Mesenchymal stem cell (in vitro differentiated cells and primary cell): ENCODE results near the gene MMP25.
"Not testable (repeated sequence)": the region's sequence is repeated elsewhere in the genome, so short reads cannot be mapped to it uniquely, and the experiment has no call there.

ENCODE experiments used
- DNase-seq: peaks from one replicate; pipeline ENCODE4 v3.0.0-alpha.2; 2013
- H2AFZ ChIP-seq: one replicate; pipeline ENCODE4 v1.6.1; 2013; ENCODE audit warnings: low read depth, mild to moderate bottlenecking, control low read depth, inconsistent platforms, low read length, moderate library complexity
- H2AK5ac ChIP-seq: 2 replicates; pipeline ENCODE4 v1.6.1; 2013; ENCODE audit warnings: low read length, moderate library complexity, mild to moderate bottlenecking, inconsistent platforms; ENCODE audit not compliant: severe bottlenecking
- H2BK120ac ChIP-seq: one replicate; pipeline ENCODE4 v1.6.1; 2013; ENCODE audit warnings: low read depth, mild to moderate bottlenecking, inconsistent platforms, low read length, moderate library complexity
- H2BK12ac ChIP-seq, 2 experiments: one replicate each; pipeline ENCODE4 v1.6.1; 2013; ENCODE audit warnings: inconsistent platforms in 2 of 2, low read length in 2 of 2, mild to moderate bottlenecking in 2 of 2, moderate library complexity in 2 of 2, control low read depth in 1 of 2
- H2BK15ac ChIP-seq: one replicate; pipeline ENCODE4 v1.6.1; 2013; ENCODE audit warnings: mild to moderate bottlenecking, low read depth, inconsistent platforms; ENCODE audit not compliant: poor library complexity, severe bottlenecking
- H2BK5ac ChIP-seq: 2 replicates; pipeline ENCODE4 v1.6.1; 2013; ENCODE audit warnings: low read depth, mild to moderate bottlenecking, low read length, control low read depth, inconsistent platforms; ENCODE audit not compliant: poor library complexity, severe bottlenecking
- H3K14ac ChIP-seq, 2 experiments: one replicate each; pipeline ENCODE4 v1.6.1; 2013; ENCODE audit warnings: inconsistent platforms in 2 of 2, low read length in 2 of 2, control low read depth in 1 of 2, mild to moderate bottlenecking in 1 of 2, moderate library complexity in 1 of 2
- H3K18ac ChIP-seq, 2 experiments: one replicate each; pipeline ENCODE4 v1.6.1; 2013; ENCODE audit warnings: inconsistent platforms in 2 of 2, low read length in 2 of 2, control low read depth in 1 of 2, low read depth in 1 of 2, mild to moderate bottlenecking in 1 of 2
- H3K23ac ChIP-seq, 2 experiments: one replicate each; pipeline ENCODE4 v1.6.1; 2013; ENCODE audit warnings: inconsistent platforms in 2 of 2, low read length in 2 of 2, mild to moderate bottlenecking in 2 of 2, moderate library complexity in 2 of 2, control low read depth in 1 of 2
- H3K27ac ChIP-seq: 2 replicates; pipeline ENCODE4 v1.5.1; 2013; ENCODE audit warnings: mild to moderate bottlenecking, moderate library complexity, low read length, control low read depth, inconsistent platforms; ENCODE audit not compliant: poor library complexity, severe bottlenecking
- H3K27me3 ChIP-seq, 2 experiments: 2 replicates each; pipeline versions ENCODE4 v1.6.1 to v1.7.0; 2013; ENCODE audit warnings: low read length in 2 of 2, mild to moderate bottlenecking in 2 of 2, moderate library complexity in 2 of 2, control low read depth in 1 of 2, inconsistent platforms in 1 of 2; ENCODE audit not compliant: control insufficient read depth in 1 of 2, insufficient read depth in 1 of 2
- H3K36me3 ChIP-seq, 2 experiments: 2 replicates each; pipeline versions ENCODE4 v1.6.1 to v1.7.0; 2013; ENCODE audit warnings: low read length in 2 of 2, control low read depth in 1 of 2, inconsistent platforms in 1 of 2, low read depth in 1 of 2, mild to moderate bottlenecking in 1 of 2; ENCODE audit not compliant: insufficient read depth in 2 of 2, control insufficient read depth in 1 of 2
- H3K4ac ChIP-seq, 2 experiments: one replicate each; pipeline ENCODE4 v1.6.1; 2013; ENCODE audit warnings: inconsistent platforms in 2 of 2, low read length in 2 of 2, mild to moderate bottlenecking in 2 of 2, moderate library complexity in 2 of 2, control low read depth in 1 of 2, low read depth in 1 of 2
- H3K4me1 ChIP-seq: 2 replicates; pipeline ENCODE4 v1.6.1; 2013; ENCODE audit warnings: low read depth, low read length, control low read depth; ENCODE audit not compliant: control insufficient read depth, insufficient read depth
- H3K4me2 ChIP-seq: 2 replicates; pipeline ENCODE4 v1.6.1; 2013; ENCODE audit warnings: low read length, mild to moderate bottlenecking, inconsistent platforms; ENCODE audit not compliant: poor library complexity, severe bottlenecking
- H3K4me3 ChIP-seq, 2 experiments: 2 replicates each; pipeline versions ENCODE4 v1.5.1 to v1.7.0; 2013; ENCODE audit warnings: low read length in 2 of 2, mild to moderate bottlenecking in 2 of 2, control low read depth in 1 of 2, low read depth in 1 of 2; ENCODE audit not compliant: insufficient read depth in 1 of 2
- H3K79me1 ChIP-seq: replicated peaks from 2 replicates; pipeline ENCODE4 v1.6.1; 2013; ENCODE audit warnings: mild to moderate bottlenecking, control low read depth, low read length, inconsistent platforms; ENCODE audit not compliant: poor library complexity, severe bottlenecking
- H3K9ac ChIP-seq: 2 replicates; pipeline ENCODE4 v1.7.0; 2013; ENCODE audit warnings: mild to moderate bottlenecking, low read length, moderate library complexity
- H3K9me3 ChIP-seq: 2 replicates; pipeline ENCODE4 v1.7.0; 2013; ENCODE audit warnings: mild to moderate bottlenecking, low read length; ENCODE audit not compliant: control insufficient read depth
- H4K8ac ChIP-seq: one replicate; pipeline ENCODE4 v1.6.1; 2013; ENCODE audit warnings: inconsistent platforms, mild to moderate bottlenecking, low read length, moderate library complexity
- H4K91ac ChIP-seq: one replicate; pipeline ENCODE4 v1.6.1; 2013; ENCODE audit warnings: mild to moderate bottlenecking, low read length, inconsistent platforms
- WGBS: methylation state at CpG from one replicate; pipeline ENCODE4 v1.1.7; 2013; ENCODE audit warnings: mixed read lengths; 5-methylcytosine and 5-hydroxymethylcytosine counted together

MMP25 gene

DNA sequence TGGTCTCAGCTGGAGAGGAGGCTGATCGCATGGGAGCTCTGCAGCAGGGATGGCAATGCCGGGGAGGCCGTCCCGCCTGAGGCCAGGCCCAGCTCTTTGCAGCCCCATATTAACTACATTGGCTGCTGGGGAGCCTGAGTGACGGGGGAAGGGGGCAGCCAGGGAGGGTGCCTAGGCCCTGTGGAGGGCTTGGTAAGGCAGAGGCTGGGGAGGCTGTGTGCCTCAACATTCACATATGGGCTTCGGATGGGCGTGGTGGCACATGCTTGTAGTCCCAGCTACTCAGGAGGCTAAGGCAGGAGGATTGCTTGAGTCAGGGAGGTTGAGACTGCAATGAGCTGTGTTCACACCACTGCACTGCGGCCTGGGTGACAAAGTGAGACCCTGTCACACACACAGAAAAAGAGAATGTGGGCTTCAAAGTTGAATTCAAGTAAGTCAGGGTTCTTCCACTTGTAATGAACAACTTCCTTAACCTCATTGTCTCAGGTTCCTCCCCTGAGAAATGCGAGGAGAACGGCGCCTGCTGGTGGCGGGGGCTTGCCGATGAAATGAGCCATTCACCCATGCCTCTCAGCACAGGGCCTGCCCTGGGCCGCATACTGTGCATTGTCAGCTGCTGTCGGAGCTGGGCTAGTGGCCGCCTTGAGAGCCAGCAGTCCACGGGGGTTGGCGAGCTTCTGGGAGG, 26.4 kb downstream of the MMP25 start:
- not testable (repeated sequence) for H2AFZ ChIP-seq, H2BK12ac ChIP-seq, H3K4ac ChIP-seq, H2AK5ac ChIP-seq, H2BK15ac ChIP-seq, H4K8ac ChIP-seq, H3K27ac ChIP-seq, DNase-seq, H3K4me3 ChIP-seq, H2BK120ac ChIP-seq, H3K23ac ChIP-seq, H3K9ac ChIP-seq, H3K4me1 ChIP-seq, H2BK5ac ChIP-seq, H4K91ac ChIP-seq, H3K79me1 ChIP-seq, H3K14ac ChIP-seq, H3K4me2 ChIP-seq, H3K9me3 ChIP-seq, H3K18ac ChIP-seq
- peaks cover 0 to 20% of the 10 kb centered on the region in 2 experiments for H3K36me3 ChIP-seq
- peaks cover 31 to 41% of the 10 kb centered on the region in 2 experiments for H3K27me3 ChIP-seq
- no CpG with 5 or more reads among the region's 18 CpGs for WGBS

DNA sequence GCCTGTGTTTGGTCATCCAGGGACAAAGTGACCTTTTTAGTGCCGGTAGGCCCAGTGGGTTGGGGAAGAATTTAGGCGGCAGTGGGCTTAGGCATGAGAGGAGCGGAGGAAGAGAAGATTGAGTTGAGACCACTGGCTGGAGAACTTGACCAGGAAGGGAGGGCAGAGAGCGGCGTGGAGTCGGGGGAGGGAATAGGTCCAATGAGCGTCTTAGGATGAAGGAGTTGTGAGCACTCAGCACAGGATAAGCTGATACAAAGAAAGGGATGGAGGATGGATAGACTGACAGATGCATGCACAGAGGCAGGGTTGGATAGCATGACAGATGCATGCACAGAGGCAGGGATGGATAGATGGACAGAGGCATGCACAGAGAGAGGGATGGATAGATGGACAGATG, 27.1 kb downstream of the MMP25 start:
- H3K4me3 ChIP-seq: no peak overlapping the region
- no peaks in the 10 kb centered on the region for H3K9me3 ChIP-seq
- WGBS: 94% methylated on average over 7 of the region's 7 CpGs

GRCh38 chr16:3074860-3075522, 28.6 kb downstream of the MMP25 start:
- Histone ChIP-seq H3K27ac (no peak overlapping the region), H3K4me1 (no peaks in the 10 kb centered on the region), H4K8ac (no peak overlapping the region), H2AK5ac (no peak overlapping the region), H3K18ac (no peak overlapping the region), H3K9me3 (no peaks in the 10 kb centered on the region), H3K4ac (peak overlapping the region in 1 of 2 experiments; percentile 35), H3K4me2 (no peak overlapping the region), H2BK12ac (no peak overlapping the region), H3K27me3 (peaks cover 36 to 55% of the 10 kb centered on the region in 2 experiments), H2BK15ac (no peak overlapping the region), H4K91ac (no peak overlapping the region), H2BK5ac (no peak overlapping the region), H3K23ac (no peak overlapping the region), H3K14ac (no peak overlapping the region), H3K4me3 (no peak overlapping the region), H3K9ac (no peak overlapping the region), H2BK120ac (no peak overlapping the region), H2AFZ (no peak overlapping the region), H3K79me1 (no peaks in the 10 kb centered on the region), H3K36me3 (peaks cover 0 to 1% of the 10 kb centered on the region in 2 experiments)
- WGBS: 70% methylated on average over 9 of the region's 9 CpGs
- no peak for DNase-seq

More for the DNA sequence above, 27.1 kb downstream of the MMP25 start:
- Histone ChIP-seq H3K36me3 (peaks cover 0 to 12% of the 10 kb centered on the region in 2 experiments), H4K8ac (no peak overlapping the region), H2BK15ac (no peak overlapping the region), H3K79me1 (no peaks in the 10 kb centered on the region), H3K23ac (no peak overlapping the region), H2BK120ac (no peak overlapping the region), H3K4me2 (no peak overlapping the region), H4K91ac (no peak overlapping the region), H3K18ac (no peak overlapping the region), H2BK12ac (no peak overlapping the region), H3K9ac (no peak overlapping the region), H3K27ac (no peak overlapping the region), H3K14ac (peak overlapping the region in 1 of 2 experiments; percentile 2), H2BK5ac (no peak overlapping the region), H2AK5ac (no peak overlapping the region), H3K4ac (no peak overlapping the region), H3K27me3 (peaks cover 32 to 41% of the 10 kb centered on the region in 2 experiments), H2AFZ (no peak overlapping the region), H3K4me1 (no peaks in the 10 kb centered on the region)
- DNase-seq: no peak

- no peak overlapping the region for H3K4me3 ChIP-seq
- no peaks in the 10 kb centered on the region for H3K9me3 ChIP-seq
- WGBS: 63% methylated on average over 10 of the region's 10 CpGs
- H4K8ac ChIP-seq: no peak overlapping the region
- H2AK5ac ChIP-seq: no peak overlapping the region
- no peak overlapping the region for H2AFZ ChIP-seq
- no peak overlapping the region for H3K23ac ChIP-seq
- no peaks in the 10 kb centered on the region for H3K4me1 ChIP-seq
- no peak overlapping the region for H3K18ac ChIP-seq
- no peak overlapping the region for H3K4me2 ChIP-seq
- no peak overlapping the region for H4K91ac ChIP-seq
- peaks cover 39 to 57% of the 10 kb centered on the region in 2 experiments for H3K27me3 ChIP-seq
- no peak overlapping the region for H2BK5ac ChIP-seq
- no peak overlapping the region for H2BK120ac ChIP-seq
- no peak overlapping the region for H3K14ac ChIP-seq
- no peaks in the 10 kb centered on the region for H3K36me3 ChIP-seq
- no peak overlapping the region for H2BK12ac ChIP-seq
- no peaks in the 10 kb centered on the region for H3K79me1 ChIP-seq
- no peak overlapping the region for H3K4ac ChIP-seq
- no peak overlapping the region for H2BK15ac ChIP-seq
- no peak for DNase-seq
- no peak overlapping the region for H3K9ac ChIP-seq
- H3K27ac ChIP-seq: no peak overlapping the region
Observed at GRCh38 chr16:3075523-3075915, 29.2 kb downstream of the MMP25 start.
